HCT116 (cell line): Measurements from ENCODE around the gene HIC1. TPM values are rescaled to one million over a fixed set of nuclear protein-coding genes. Genes with fewer than 3 reads are reported as not detected.

Source experiments
- ATAC-seq: fragments of 200-7000 bp; cut with Tn5 transposase; 2 replicates; pipeline ENCODE4 v1.9.1; 2020; ENCODE audit warnings: mild to moderate bottlenecking, moderate library complexity
- BruUV-seq: library from RNA; stranded (reverse); fragments of 400-500 nt; replicated peaks from 2 replicates; lab custom pipeline; 2021; lab: Mats Ljungman, UMichigan
- CTCF ChIA-PET: fragments of 300-600 bp; sonication (Branson Sonifier 250); formaldehyde crosslinking; loops from one replicate; lab custom pipeline; 2021; ENCODE audit warnings: antibody characterized with exemption; lab: Charles Lee
- POLR2A ChIA-PET: fragments of 300-600, 350-600 bp; sonication (Branson Sonifier 250); formaldehyde crosslinking; loops from one replicate; lab custom pipeline; 2021; ENCODE audit warnings: antibody characterized with exemption; lab: Charles Lee
- RAD21 ChIA-PET, 2 experiments: fragments of 300-600 bp; sonication (Branson Sonifier 250); formaldehyde crosslinking; loops; one replicate each; lab custom pipeline; 2023; ENCODE audit warnings: low total read pairs in 2 of 2; ENCODE audit not compliant: uncharacterized antibody in 2 of 2, unreplicated experiment in 2 of 2, low non-redundant PET in 1 of 2; lab: Charles Lee
- DNase-seq: peaks from one replicate; pipeline ENCODE4 v3.0.0-alpha.2; 2010; ENCODE audit warnings: low read depth, low spot score
- H2AFZ ChIP-seq: fragments of 200-600 bp; shearing (Covaris generic), sonication (generic); 2 replicates; pipeline ENCODE4 v1.6.1; 2017; ENCODE audit warnings: low read depth, mixed run types, mixed read lengths, antibody characterized with exemption, low read length; ENCODE audit not compliant: poor library complexity, severe bottlenecking
- H3K27ac ChIP-seq: 2 replicates; pipeline ENCODE4 v1.5.1; 2012; ENCODE audit warnings: low read depth, low read length
- H3K27me3 ChIP-seq: fragments of 200-600 bp; sonication (generic); 2 replicates; pipeline ENCODE4 v1.6.1; 2016; ENCODE audit warnings: mixed run types, low read length, mixed read lengths; ENCODE audit not compliant: insufficient read depth
- H3K36me3 ChIP-seq, 2 experiments: fragments of 200-500 bp in 1 of 2; fragments of 200-600 bp in 1 of 2; sonication (Bioruptor generic) in 1 of 2; sonication (generic) in 1 of 2; 2 replicates each; pipeline versions ENCODE4 v1.5.1 to v1.6.1; 2014 to 2016; ENCODE audit warnings: low read length in 2 of 2, inconsistent platforms in 1 of 2, mixed read lengths in 1 of 2, mixed run types in 1 of 2; ENCODE audit not compliant: insufficient read depth in 2 of 2, control insufficient read depth in 1 of 2
- H3K4me1 ChIP-seq, 2 experiments: fragments of 200-600 bp in 1 of 2; sonication (generic) in 1 of 2; 2 replicates each; pipeline versions ENCODE4 v1.5.1 to v1.6.1; 2012 to 2017; ENCODE audit warnings: low read length in 2 of 2, inconsistent platforms in 1 of 2, mild to moderate bottlenecking in 1 of 2, mixed read lengths in 1 of 2, mixed run types in 1 of 2, moderate library complexity in 1 of 2; ENCODE audit not compliant: insufficient read depth in 2 of 2, control insufficient read depth in 1 of 2
- H3K4me2 ChIP-seq: fragments of 200-600 bp; sonication (generic); 2 replicates; pipeline ENCODE4 v1.6.1; 2017; ENCODE audit warnings: mixed run types, low read length, mixed read lengths
- H3K4me3 ChIP-seq, 2 experiments: fragments of 200-600 bp in 1 of 2; sonication (generic) in 1 of 2; replicated peaks in 1 of 2; 2 replicates each; pipeline ENCODE4 v1.5.1; 2011 to 2016; ENCODE audit warnings: low read length in 2 of 2, control low read depth in 1 of 2, low read depth in 1 of 2, mild to moderate bottlenecking in 1 of 2, mixed read lengths in 1 of 2, mixed run types in 1 of 2
- H3K79me2 ChIP-seq: fragments of 200-600 bp; sonication (generic); 2 replicates; pipeline ENCODE4 v1.6.1; 2017; ENCODE audit warnings: mild to moderate bottlenecking, mixed run types, low read length, moderate library complexity, mixed read lengths; ENCODE audit not compliant: insufficient read depth
- H3K9ac ChIP-seq: fragments of 200-600 bp; sonication (generic); 2 replicates; pipeline ENCODE4 v1.6.1; 2016; ENCODE audit warnings: low read length, mixed read lengths
- H3K9me2 ChIP-seq: fragments of 200-600 bp; sonication (generic), shearing (Covaris generic); 2 replicates; pipeline ENCODE4 v1.6.1; 2017; ENCODE audit warnings: mixed run types, mild to moderate bottlenecking, moderate library complexity; ENCODE audit not compliant: insufficient read depth
- H3K9me3 ChIP-seq, 2 experiments: fragments of 200-500 bp in 1 of 2; fragments of 200-600 bp in 1 of 2; sonication (Bioruptor generic) in 1 of 2; sonication (generic) in 1 of 2; 2 replicates each; pipeline ENCODE4 v1.6.1; 2014 to 2017; ENCODE audit warnings: low read length in 2 of 2, mixed read lengths in 2 of 2, inconsistent platforms in 1 of 2, low read depth in 1 of 2, mild to moderate bottlenecking in 1 of 2, mixed run types in 1 of 2, moderate library complexity in 1 of 2; ENCODE audit not compliant: control insufficient read depth in 1 of 2, insufficient read depth in 1 of 2
- H4K20me1 ChIP-seq: fragments of 200-600 bp; sonication (generic), shearing (Covaris generic); 2 replicates; pipeline ENCODE4 v1.6.1; 2017; ENCODE audit warnings: mixed run types, mild to moderate bottlenecking, moderate library complexity; ENCODE audit not compliant: insufficient read depth
- CBX3 ChIP-seq: IDR thresholded peaks from 2 replicates; pipeline ENCODE4 v1.6.1; 2012; ENCODE audit warnings: low read depth
- CEBPB ChIP-seq: IDR thresholded peaks from 2 replicates; pipeline ENCODE4 v1.6.1; 2012; ENCODE audit warnings: low read depth
- EGR1 ChIP-seq: IDR thresholded peaks from 2 replicates; pipeline ENCODE4 v1.6.1; 2012; ENCODE audit warnings: low read depth
- POLR2A ChIP-seq: IDR thresholded peaks from 2 replicates; pipeline ENCODE4 v1.7.0; 2011; ENCODE audit warnings: borderline replicate concordance; ENCODE audit not compliant: insufficient read depth, insufficient read length; ENCODE audit errors: extremely low read depth
- SRF ChIP-seq: IDR thresholded peaks from 2 replicates; pipeline ENCODE4 v1.6.1; 2012; ENCODE audit warnings: low read depth
- ZBTB33 ChIP-seq: IDR thresholded peaks from 2 replicates; pipeline ENCODE4 v1.6.1; 2011; ENCODE audit warnings: mild to moderate bottlenecking, low read length, moderate library complexity; ENCODE audit not compliant: insufficient replicate concordance; ENCODE audit errors: extremely low read depth
- ZFX ChIP-seq: fragments of 450-650 bp; IDR thresholded peaks from 2 replicates; pipeline ENCODE4 v1.6.1; 2017
- intact Hi-C: fragments of 100-400 bp; cut with micrococcal nuclease; formaldehyde crosslinking; loops from 2 replicates; pipeline ENCODE4 v1.10.0; 2022
- total RNA-seq: library from RNA; stranded (reverse); gene quantifications from one replicate; pipeline ENCODE4 v1.2.1, GENCODE V29; 2021; ENCODE audit not compliant: unreplicated experiment

The HIC1 gene
- total RNA-seq, 1 experiment from 2014 or later = 0.64 TPM

GRCh38 chr17:2063261-2064146 lies 8.6 kb downstream of the HIC1 start (continued):
- TF ChIP-seq CBX3 = no peak

GRCh38 chr17:2064147-2064489 lies 9.2 kb downstream of the HIC1 start:
- ChIA-PET POLR2A (no interaction called here), CTCF (interaction anchor here (2.6 kb wide), 1 partner anchor 181 kb away, joined by 12 read pairs; no protein-coding TSS in a partner anchor), RAD21 (no interaction called here)
- Histone ChIP-seq H3K9me2 (no peaks in the 10 kb centered on the region), H3K4me1 (peaks cover 0 to 12% of the 10 kb centered on the region in 2 experiments; a peak in 3 of 4 replicates), H3K79me2 (no peaks in the 10 kb centered on the region), H3K27me3 (no peaks in the 10 kb centered on the region), H3K9me3 (no peaks in the 10 kb centered on the region), H3K9ac (no peak overlapping the region), H3K27ac (no peak overlapping the region), H4K20me1 (no peaks in the 10 kb centered on the region), H3K36me3 (no peaks in the 10 kb centered on the region), H2AFZ (no peak overlapping the region), H3K4me3 (no peak overlapping the region), H3K4me2 (no peak overlapping the region)
- no peak for TF ChIP-seq CBX3
- TF ChIP-seq POLR2A = no peak
- TF ChIP-seq CEBPB = no peak
- no peak for TF ChIP-seq ZFX
- no peak for TF ChIP-seq ZBTB33
- no peak for TF ChIP-seq EGR1
- no peak for TF ChIP-seq SRF
- no TSS peak for BruUV-seq
- DNase-seq = no peak
- no peak for ATAC-seq
- intact Hi-C loops = no loop called here
